ENCODE measurements around the gene CUEDC2. TPM values are rescaled to one million over a fixed set of nuclear protein-coding genes. Genes with fewer than 3 reads are reported as not detected.
"Not testable (repeated sequence)": the region's sequence is repeated elsewhere in the genome, so short reads cannot be mapped to it uniquely, and the experiment has no call there.

The CUEDC2 gene
- total RNA-seq, 1 donor: 45.2 TPM

- not testable (repeated sequence) for DNase-seq (ENCODE audit: low read depth in 2 of 3, low spot score in 2 of 3)
Observed at GRCh38 chr10:102454662-102455487, 22.5 kb upstream of the CUEDC2 start.

- DNase-seq (ENCODE audit: low read depth in 2 of 3, low spot score in 2 of 3): no peak
Observed at GRCh38 chr10:102453502-102453901, 21.1 kb upstream of the CUEDC2 start.

- DNase-seq (ENCODE audit: low read depth in 2 of 3, low spot score in 2 of 3): peak in 1 of 3 donors; percentile 31
Observed at GRCh38 chr10:102452672-102453340, 20.4 kb upstream of the CUEDC2 start.

DNA sequence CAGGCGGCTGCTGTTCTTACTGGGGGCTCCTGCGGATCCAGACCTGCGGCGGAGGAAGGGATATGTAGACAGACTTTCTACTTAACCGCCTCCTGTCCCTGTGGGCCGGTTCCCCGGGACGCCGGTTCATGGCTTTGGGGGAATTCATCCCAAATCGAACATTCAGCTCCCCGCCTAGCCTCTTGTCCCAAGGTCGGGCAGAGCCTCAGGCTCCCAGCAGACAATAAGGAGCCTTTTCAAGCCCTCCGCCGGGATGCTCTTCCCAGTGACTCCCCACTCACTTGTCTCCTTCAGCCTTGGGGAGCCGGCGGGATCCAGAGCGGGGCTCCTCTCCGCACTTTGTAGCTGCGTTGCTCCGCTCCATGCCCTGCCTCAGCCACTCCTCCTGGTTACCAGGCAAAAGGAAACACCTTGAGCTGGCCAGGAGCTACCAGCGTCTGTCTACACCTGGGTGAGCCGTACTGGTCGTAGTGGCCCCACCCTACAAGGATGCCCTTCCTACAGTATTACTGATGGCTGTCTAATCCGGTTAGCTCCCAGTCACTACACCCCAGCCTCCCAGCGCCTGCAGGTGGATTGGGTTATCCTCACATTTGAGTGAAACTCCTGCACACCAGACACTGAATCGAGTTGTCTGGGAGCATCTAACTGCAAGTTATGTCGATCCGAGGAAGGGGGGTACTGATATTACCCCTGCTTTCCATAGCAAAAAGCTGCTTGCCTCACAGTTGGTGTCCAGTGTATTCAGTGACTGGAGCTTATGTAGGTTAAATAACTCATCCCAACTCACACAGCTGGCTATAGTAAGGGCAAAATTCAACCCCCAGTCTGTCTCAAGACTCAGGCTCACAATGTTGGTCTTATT lies 19.0 kb upstream of the CUEDC2 start, which contains the start of gene C10orf95:
C10orf95 (minus strand) TSS at position 439 of the 865 bp plus-strand sequence. CDS start 450 bp downstream, outside the sequence.
- DNase-seq (ENCODE audit: low read depth in 2 of 3, low spot score in 2 of 3): no peak

DNA sequence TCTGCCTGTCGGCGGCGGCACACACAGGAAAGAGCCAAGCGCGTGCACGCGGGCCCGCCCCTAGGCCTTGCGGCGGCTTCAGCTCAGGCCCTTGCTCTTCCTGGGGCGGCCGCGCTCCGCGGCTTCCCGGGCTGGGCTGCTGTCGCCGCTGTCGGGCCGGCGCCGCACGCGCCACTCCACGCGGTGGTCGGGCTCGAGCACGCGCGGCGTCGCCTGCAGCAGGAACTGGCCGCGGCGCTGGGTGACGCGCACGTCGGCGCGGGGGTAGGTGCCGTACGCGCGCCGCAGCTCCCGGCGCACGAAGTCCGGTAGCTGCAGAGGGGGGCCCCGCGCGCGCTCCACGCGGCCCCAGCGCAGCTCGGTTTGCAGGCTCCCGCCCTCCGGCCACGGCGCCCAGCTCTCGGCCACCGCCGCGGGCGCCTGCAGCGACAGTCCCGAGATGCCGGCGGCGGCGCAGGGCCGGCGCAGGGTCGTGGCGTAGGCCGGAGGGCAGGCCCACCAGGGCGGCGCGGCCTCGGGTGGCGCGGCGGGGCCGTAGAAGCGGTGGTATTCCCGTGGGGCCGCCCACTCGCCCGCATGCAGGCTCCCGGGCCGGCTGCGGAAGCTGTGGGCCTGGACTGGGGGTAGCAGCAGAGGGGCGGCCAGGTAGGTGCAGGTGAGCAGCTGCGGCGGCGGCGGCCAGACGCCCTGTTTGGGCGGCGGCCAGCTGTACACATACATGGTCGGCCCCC lies 18.2 kb upstream of the CUEDC2 start:
- DNase-seq (ENCODE audit: low read depth in 2 of 3, low spot score in 2 of 3): peak; percentile 83 to 90 (median 85)

DNA sequence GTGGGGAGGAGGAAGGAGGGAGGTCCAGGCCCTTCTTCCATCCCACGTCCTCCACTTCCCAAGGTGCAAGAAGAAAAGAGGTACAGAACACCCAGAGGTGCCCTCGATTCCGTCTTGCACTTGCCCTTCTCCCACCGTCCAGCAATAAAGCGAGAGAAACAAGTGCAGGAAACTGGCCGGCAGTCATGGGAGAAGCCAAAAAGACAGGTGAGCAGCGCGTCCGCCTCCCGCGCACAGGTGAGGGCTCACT lies 17.7 kb upstream of the CUEDC2 start:
- peak in 1 of 3 donors; percentile 43 for DNase-seq (ENCODE audit: low read depth in 2 of 3, low spot score in 2 of 3)

GRCh38 chr10:102449321-102450123 lies 17.1 kb upstream of the CUEDC2 start:
- peak in 2 of 3 donors; percentile 81 to 86 for DNase-seq (ENCODE audit: low read depth in 2 of 3, low spot score in 2 of 3)

DNA sequence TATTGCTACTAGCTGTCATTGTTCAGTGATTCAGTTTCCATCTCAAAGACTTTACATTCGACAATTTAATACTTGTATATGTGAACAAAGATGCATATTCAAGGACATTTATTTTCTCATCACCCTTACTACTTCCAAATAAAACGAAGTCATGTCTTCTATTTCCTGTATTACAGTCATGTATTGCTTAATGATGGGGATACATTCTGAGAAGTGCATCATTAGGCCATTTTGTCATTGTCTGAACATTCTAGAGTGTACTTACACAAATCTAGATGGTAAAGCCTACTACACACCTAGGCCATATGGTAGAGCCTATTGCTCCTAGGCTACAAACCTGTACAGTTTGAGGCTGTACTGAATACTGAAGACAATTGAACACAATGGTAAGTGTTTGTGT lies 12.5 kb upstream of the CUEDC2 start:
- no peak for DNase-seq (ENCODE audit: low read depth in 2 of 3, low spot score in 2 of 3)

- peak in 1 of 3 donors; percentile 52 for DNase-seq (ENCODE audit: low read depth in 2 of 3, low spot score in 2 of 3)
Observed at GRCh38 chr10:102438374-102438773, 6.0 kb upstream of the CUEDC2 start.

GRCh38 chr10:102437515-102437914 lies 5.1 kb upstream of the CUEDC2 start:
- no peak for DNase-seq (ENCODE audit: low read depth in 2 of 3, low spot score in 2 of 3)

DNA sequence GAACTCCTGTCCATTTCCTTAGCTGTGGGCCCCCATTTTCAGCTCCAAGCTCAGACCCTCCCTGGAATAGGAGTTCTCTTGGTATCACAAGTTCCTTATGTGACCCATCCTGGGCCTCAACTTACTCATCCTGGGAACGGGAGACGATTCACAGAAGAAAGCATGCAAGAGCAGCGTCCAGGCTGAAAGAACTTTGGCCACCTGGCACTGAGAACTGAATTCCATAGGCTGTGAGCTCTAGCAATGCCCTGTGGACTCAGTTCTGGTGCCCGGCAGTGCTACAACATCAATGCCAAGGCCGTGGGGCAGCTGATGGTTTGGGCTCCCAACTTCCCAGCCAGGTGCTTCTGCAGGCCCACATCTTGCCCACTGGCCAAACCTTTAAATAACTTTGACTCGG lies 3.9 kb upstream of the CUEDC2 start:
- no peak for DNase-seq (ENCODE audit: low read depth in 2 of 3, low spot score in 2 of 3)

DNA sequence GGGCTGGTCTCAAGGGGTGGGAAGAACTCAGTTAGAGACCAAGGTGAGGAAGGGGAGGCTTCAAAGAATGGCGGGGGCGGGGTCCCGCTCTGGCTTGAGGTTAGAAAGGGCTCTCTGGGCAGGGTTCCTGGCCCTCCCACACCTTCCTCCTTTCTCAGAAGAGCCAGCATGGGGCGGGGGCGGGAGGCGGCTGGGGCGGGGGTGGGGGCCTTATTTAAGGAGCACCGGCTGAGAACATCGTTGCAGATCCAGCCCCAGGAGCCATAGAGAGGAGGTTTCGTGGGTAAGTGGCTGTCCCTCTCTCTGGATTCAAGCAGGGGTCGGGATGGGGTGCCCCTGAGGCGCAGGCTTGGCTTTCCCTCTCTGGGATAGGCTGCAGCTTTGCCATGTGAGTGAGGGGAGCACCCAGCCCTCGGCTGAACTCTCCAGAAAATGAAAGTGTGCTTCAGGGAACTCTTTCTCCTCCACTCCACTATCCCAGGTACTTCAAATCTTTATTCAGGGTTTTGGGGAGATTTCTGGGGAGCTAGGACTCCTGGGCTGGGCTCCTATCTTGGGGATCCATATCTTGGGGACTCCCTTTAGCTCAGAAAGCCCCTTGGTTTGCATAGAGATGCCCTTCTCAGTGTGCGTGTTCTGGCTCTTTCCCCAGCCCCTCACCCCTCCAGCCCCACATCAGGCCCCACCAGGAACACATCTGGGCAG lies 3.3 kb upstream of the CUEDC2 start:
- peak in 2 of 3 donors; percentile 53 to 56 for DNase-seq (ENCODE audit: low read depth in 2 of 3, low spot score in 2 of 3)

- no peak for DNase-seq (ENCODE audit: low read depth in 2 of 3, low spot score in 2 of 3)
Observed at GRCh38 chr10:102435133-102435497, 2.7 kb upstream of the CUEDC2 start.

- no peak for DNase-seq (ENCODE audit: low read depth in 2 of 3, low spot score in 2 of 3)
Observed at GRCh38 chr10:102434394-102435132, 2.2 kb upstream of the CUEDC2 start.

- peak in 1 of 3 donors; percentile 60 for DNase-seq (ENCODE audit: low read depth in 2 of 3, low spot score in 2 of 3)
Observed at GRCh38 chr10:102433619-102434046, 1.3 kb upstream of the CUEDC2 start.

DNA sequence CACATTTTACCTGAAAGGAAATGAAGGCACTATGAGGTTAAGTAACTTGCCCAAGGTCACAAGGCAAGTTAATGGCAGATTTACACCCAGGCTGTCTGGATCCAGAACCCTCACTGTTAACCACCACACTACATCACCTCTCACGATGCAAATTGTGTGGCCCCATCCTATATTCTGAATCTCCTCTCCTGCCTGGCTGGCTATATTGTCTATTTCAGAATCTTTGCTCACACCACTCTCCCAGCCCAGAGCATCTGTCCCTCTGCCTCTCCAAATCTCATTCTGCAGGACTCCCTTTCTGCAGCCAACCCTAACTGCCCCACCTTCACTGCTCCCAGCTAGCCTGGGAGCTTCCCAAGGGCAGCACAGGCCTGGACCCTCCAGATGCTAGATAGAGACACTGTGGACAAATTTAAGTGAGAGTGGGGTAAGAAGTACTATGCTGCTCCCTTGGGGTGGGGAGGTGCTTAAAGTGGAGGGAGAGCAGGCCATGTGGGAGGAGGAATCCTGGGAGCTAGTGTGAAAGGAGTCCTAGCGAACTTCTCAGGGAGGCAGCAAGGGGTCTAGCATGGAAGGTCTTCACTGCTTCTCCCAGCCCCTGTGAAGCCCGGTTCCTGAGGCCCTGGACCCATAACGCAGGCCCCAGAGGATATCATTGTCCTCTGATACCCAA lies 786 bp downstream of the CUEDC2 start:
- DNase-seq (ENCODE audit: low read depth in 2 of 3, low spot score in 2 of 3): no peak

DNA sequence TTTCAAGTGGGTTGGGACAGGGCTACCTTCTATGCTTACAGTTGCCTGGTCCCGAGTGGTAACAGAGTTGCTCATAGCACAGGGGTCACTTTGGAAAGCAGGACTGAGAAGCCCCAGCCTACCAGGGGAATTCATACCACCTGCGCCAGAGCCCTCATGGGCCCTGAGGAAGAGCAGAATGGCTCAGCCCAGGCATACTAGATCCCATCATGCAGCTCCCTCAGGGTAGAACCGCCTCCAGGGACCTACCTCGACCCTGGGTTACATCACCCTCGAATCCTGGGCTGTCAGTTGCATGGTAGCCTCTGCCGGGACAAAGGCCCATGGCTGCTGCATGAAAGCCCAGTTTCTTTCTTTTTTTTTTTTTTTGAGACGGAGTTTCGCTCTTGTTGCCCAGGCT lies 2.9 kb downstream of the CUEDC2 start:
- no peak for DNase-seq (ENCODE audit: low read depth in 2 of 3, low spot score in 2 of 3)

- DNase-seq (ENCODE audit: low read depth in 2 of 3, low spot score in 2 of 3): no peak
Observed at GRCh38 chr10:102426803-102427287, 5.5 kb downstream of the CUEDC2 start.
